ENCODE data around the gene FOSB.

The FOSB gene

GRCh38 chr19:45437328-45437727 lies 30.5 kb upstream of the FOSB start:
- TF ChIP-seq CTCF (IDR thresholded peaks at IDR 0.05; ENCODE audit: low read depth, low read length) = no peak
- DNase-seq (ENCODE audit: low read depth in 2 of 2) = no peak
- H3K4me3 ChIP-seq (replicated peaks in 1 of 2; ENCODE audit: low read depth in 2 of 2, low read length in 2 of 2) = no peak overlapping the region

- no peak for TF ChIP-seq CTCF (IDR thresholded peaks at IDR 0.05; ENCODE audit: low read depth, low read length)
- DNase-seq (ENCODE audit: low read depth in 2 of 2) = no peak
- H3K4me3 ChIP-seq (replicated peaks in 1 of 2; ENCODE audit: low read depth in 2 of 2, low read length in 2 of 2) = peak overlapping the region; percentile 30 to 54
Observed at GRCh38 chr19:45439190-45439568, 28.6 kb upstream of the FOSB start.

- H3K4me3 ChIP-seq (replicated peaks in 1 of 2; ENCODE audit: low read depth in 2 of 2, low read length in 2 of 2) = peak overlapping the region; percentile 30 to 54
- peak; percentile 89 for TF ChIP-seq CTCF (IDR thresholded peaks at IDR 0.05; ENCODE audit: low read depth, low read length)
- DNase-seq (ENCODE audit: low read depth in 2 of 2) = peak; percentile 80 to 82
Observed at GRCh38 chr19:45439569-45440258, 28.1 kb upstream of the FOSB start.

- DNase-seq (ENCODE audit: low read depth in 2 of 2) = no peak
Observed at GRCh38 chr19:45440259-45440638, 27.5 kb upstream of the FOSB start.

GRCh38 chr19:45440873-45441654 lies 26.7 kb upstream of the FOSB start:
- TF ChIP-seq CTCF (IDR thresholded peaks at IDR 0.05; ENCODE audit: low read depth, low read length) = no peak
- no peak overlapping the region for H3K4me3 ChIP-seq (replicated peaks in 1 of 2; ENCODE audit: low read depth in 2 of 2, low read length in 2 of 2)
- peak; percentile 52 to 66 for DNase-seq (ENCODE audit: low read depth in 2 of 2)

More at GRCh38 chr19:45440259-45440638, 27.5 kb upstream of the FOSB start:
- no peak for TF ChIP-seq CTCF (IDR thresholded peaks at IDR 0.05; ENCODE audit: low read depth, low read length)
- peak overlapping the region in 1 of 2 donors; percentile 30 for H3K4me3 ChIP-seq (replicated peaks in 1 of 2; ENCODE audit: low read depth in 2 of 2, low read length in 2 of 2)

GRCh38 chr19:45442408-45442777 lies 25.4 kb upstream of the FOSB start:
- no peak overlapping the region for H3K4me3 ChIP-seq (replicated peaks in 1 of 2; ENCODE audit: low read depth in 2 of 2, low read length in 2 of 2)
- TF ChIP-seq CTCF (IDR thresholded peaks at IDR 0.05; ENCODE audit: low read depth, low read length) = no peak
- no peak for DNase-seq (ENCODE audit: low read depth in 2 of 2)
